GM12801 (cell line): Measurements from ENCODE around the gene ARFGEF3.

Source experiments
- CTCF ChIP-seq: IDR thresholded peaks from one replicate; pipeline ENCODE4 v1.5.1; 2011; ENCODE audit warnings: control low read depth; ENCODE audit not compliant: insufficient read length; ENCODE audit errors: extremely low read depth

Gene ARFGEF3

GRCh38 chr6:138257638-138258040 is 95.9 kb downstream of the ARFGEF3 start:
- TF ChIP-seq CTCF = no peak

- TF ChIP-seq CTCF = no peak
These were observed 96.5 kb downstream of the ARFGEF3 start for GRCh38 chr6:138258197-138258596.

- no peak for TF ChIP-seq CTCF
These were observed 97.3 kb downstream of the ARFGEF3 start for GRCh38 chr6:138258991-138259390.

GRCh38 chr6:138261116-138261780 is 99.5 kb downstream of the ARFGEF3 start:
- no peak for TF ChIP-seq CTCF

- no peak for TF ChIP-seq CTCF
These were observed 102.2 kb downstream of the ARFGEF3 start for GRCh38 chr6:138263963-138264362.

GRCh38 chr6:138264372-138264880 is 102.7 kb downstream of the ARFGEF3 start:
- no peak for TF ChIP-seq CTCF

GRCh38 chr6:138266095-138266494 is 104.4 kb downstream of the ARFGEF3 start:
- TF ChIP-seq CTCF = no peak
